DND-41 (cell line): ENCODE measurements around the gene LCN6.

Experiments
- ATAC-seq: fragments of 200-7000 bp; cut with Tn5 transposase; 3 replicates; pipeline ENCODE4 v1.9.1; 2021; ENCODE audit warnings: low read depth; ENCODE audit not compliant: insufficient read depth
- DNase-seq: peaks from one replicate; pipeline ENCODE4 v3.0.0-alpha.2; 2020
- H2AFZ ChIP-seq: 2 replicates; pipeline ENCODE4 v1.6.0; 2012; ENCODE audit warnings: low read depth, low read length
- H3K27ac ChIP-seq: 2 replicates; pipeline ENCODE4 v1.5.1; 2012; ENCODE audit warnings: low read length, inconsistent platforms
- H3K27me3 ChIP-seq: fragments of 200-600 bp; sonication (generic); 2 replicates; pipeline ENCODE4 v1.6.0; 2012; ENCODE audit warnings: low read length, mild to moderate bottlenecking, inconsistent platforms; ENCODE audit not compliant: insufficient read depth, poor library complexity
- H3K36me3 ChIP-seq: 2 replicates; pipeline ENCODE4 v1.5.1; 2012; ENCODE audit warnings: low read length, inconsistent platforms; ENCODE audit not compliant: insufficient read depth
- H3K4me1 ChIP-seq: 2 replicates; pipeline ENCODE4 v1.5.1; 2012; ENCODE audit warnings: mild to moderate bottlenecking, low read length; ENCODE audit not compliant: insufficient read depth
- H3K4me2 ChIP-seq: 2 replicates; pipeline ENCODE4 v1.6.0; 2012; ENCODE audit warnings: mild to moderate bottlenecking, moderate library complexity, low read length, inconsistent platforms; ENCODE audit not compliant: insufficient read depth
- H3K4me3 ChIP-seq, 2 experiments: fragments of 200-600 bp in 1 of 2; shearing (Covaris generic) in 1 of 2; 2 replicates each; pipeline ENCODE4 v1.5.1; 2012 to 2016; ENCODE audit warnings: inconsistent platforms in 2 of 2, low read length in 2 of 2, mild to moderate bottlenecking in 2 of 2, low read depth in 1 of 2, moderate library complexity in 1 of 2
- H3K79me2 ChIP-seq: 2 replicates; pipeline ENCODE4 v1.6.0; 2012; ENCODE audit warnings: low read length, inconsistent platforms; ENCODE audit not compliant: insufficient read depth
- H3K9ac ChIP-seq: 2 replicates; pipeline ENCODE4 v1.6.0; 2012; ENCODE audit warnings: low read depth, mild to moderate bottlenecking, inconsistent platforms, low read length, moderate library complexity
- H3K9me3 ChIP-seq: 2 replicates; pipeline ENCODE4 v1.5.1; 2012; ENCODE audit warnings: low read length, moderate library complexity, mild to moderate bottlenecking, inconsistent platforms; ENCODE audit not compliant: insufficient read depth, severe bottlenecking
- H4K20me1 ChIP-seq: 2 replicates; pipeline ENCODE4 v1.6.0; 2012; ENCODE audit warnings: low read length; ENCODE audit not compliant: insufficient read depth
- EZH2 ChIP-seq: IDR thresholded peaks from 3 replicates; pipeline ENCODE4 v1.6.1; 2012; ENCODE audit warnings: borderline replicate concordance, low read depth, mild to moderate bottlenecking, moderate library complexity, low read length, inconsistent platforms; ENCODE audit not compliant: severe bottlenecking
- TF ChIP-seq, protein P1 (sequence below): IDR thresholded peaks from 2 replicates; pipeline ENCODE4 v1.5.1; 2012; ENCODE audit warnings: borderline replicate concordance, low read length, moderate library complexity, mild to moderate bottlenecking; ENCODE audit not compliant: poor library complexity, severe bottlenecking; ENCODE audit errors: extremely low read depth

LCN6 gene

DNA sequence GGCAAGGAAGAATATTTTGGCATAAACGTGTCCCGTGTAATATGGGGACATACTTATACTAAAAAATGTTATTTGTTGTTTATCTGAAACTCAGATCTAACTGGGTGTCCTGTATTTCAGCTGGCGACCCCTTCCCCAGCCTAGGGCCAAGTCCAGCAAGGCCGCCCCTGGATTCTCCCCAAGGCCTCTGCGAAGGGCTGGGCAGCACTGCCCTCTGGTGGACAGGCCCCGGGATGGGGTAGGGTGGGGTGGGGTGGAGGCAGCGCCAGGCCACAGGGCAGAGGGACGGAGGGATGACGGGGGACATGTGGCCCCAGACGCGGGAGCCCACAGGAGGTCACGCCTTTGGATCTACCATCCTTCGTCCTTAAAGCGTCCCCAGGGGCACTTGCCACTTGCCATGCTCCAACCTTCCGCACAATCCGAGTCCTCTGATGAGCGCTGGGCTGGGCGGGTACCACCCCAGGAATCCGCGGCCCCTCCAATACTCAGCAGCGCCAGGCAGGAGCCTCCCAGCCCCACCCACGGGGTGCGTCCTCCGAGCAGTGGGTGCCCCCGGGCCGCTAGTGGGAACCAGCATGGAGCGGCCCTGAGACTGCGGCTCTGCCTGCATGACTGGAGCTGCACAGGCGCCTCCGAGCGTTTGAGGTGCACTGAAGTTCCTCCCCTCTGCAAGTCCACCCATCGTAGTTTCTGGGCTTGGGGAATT, 54.0 kb downstream of the LCN6 start:
- H3K4me3 ChIP-seq = no peak overlapping the region
- no peaks in the 10 kb centered on the region for H3K9me3 ChIP-seq
- DNase-seq = peak; percentile 9
- no peak overlapping the region for H2AFZ ChIP-seq
- H4K20me1 ChIP-seq = no peaks in the 10 kb centered on the region
- H3K27me3 ChIP-seq = no peaks in the 10 kb centered on the region
- TF ChIP-seq EZH2 = no peak
- TF ChIP-seq, protein P1, sequence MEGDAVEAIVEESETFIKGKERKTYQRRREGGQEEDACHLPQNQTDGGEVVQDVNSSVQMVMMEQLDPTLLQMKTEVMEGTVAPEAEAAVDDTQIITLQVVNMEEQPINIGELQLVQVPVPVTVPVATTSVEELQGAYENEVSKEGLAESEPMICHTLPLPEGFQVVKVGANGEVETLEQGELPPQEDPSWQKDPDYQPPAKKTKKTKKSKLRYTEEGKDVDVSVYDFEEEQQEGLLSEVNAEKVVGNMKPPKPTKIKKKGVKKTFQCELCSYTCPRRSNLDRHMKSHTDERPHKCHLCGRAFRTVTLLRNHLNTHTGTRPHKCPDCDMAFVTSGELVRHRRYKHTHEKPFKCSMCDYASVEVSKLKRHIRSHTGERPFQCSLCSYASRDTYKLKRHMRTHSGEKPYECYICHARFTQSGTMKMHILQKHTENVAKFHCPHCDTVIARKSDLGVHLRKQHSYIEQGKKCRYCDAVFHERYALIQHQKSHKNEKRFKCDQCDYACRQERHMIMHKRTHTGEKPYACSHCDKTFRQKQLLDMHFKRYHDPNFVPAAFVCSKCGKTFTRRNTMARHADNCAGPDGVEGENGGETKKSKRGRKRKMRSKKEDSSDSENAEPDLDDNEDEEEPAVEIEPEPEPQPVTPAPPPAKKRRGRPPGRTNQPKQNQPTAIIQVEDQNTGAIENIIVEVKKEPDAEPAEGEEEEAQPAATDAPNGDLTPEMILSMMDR = peak; percentile 52
- no peaks in the 10 kb centered on the region for H3K4me1 ChIP-seq
- no peaks in the 10 kb centered on the region for H3K79me2 ChIP-seq
- H3K4me2 ChIP-seq = no peak overlapping the region
- ATAC-seq = peak; percentile 67; the same call in 2 of the 3 replicates
- no peaks in the 10 kb centered on the region for H3K36me3 ChIP-seq
- H3K27ac ChIP-seq = no peak overlapping the region
- no peak overlapping the region for H3K9ac ChIP-seq
